NCI-H1930 (cell line): ENCODE results near the gene CHST13.

Experiments
- DNase-seq, 2 experiments: peaks; one replicate each; lab custom pipeline; 2025; lab: John Stamatoyannopoulos, UW

The CHST13 gene

DNA sequence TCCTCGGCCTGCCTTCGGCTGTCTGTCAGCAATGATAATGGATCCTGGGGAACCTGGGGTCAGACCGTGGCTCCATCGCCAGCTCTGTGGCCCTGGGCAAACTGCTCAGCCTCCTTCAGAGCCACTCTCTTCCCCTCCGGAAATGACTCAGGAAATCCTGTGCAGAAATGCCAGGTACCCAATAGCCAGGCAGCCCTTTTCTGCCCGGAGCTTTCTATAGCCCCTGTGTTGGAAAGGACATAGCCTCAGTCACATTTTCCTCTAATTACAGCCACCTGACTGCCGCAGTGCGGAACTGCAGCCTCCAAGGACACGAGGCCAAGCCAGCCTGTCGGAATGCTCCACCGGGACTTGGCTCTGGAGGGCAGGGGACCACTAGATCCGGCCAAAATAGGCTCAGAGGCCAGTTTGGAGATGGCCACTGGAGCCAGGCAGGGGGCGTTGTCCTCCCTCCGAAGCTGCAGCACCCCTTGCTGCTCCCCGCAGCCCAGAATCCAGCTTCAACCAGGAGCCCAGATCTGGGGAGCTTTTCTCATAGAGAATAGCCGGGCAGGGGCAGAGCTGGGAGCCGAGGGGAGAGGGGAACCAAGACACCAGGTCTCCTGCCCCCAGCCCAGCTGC, 36.7 kb upstream of the CHST13 start:
- DNase-seq, result no peak

DNA sequence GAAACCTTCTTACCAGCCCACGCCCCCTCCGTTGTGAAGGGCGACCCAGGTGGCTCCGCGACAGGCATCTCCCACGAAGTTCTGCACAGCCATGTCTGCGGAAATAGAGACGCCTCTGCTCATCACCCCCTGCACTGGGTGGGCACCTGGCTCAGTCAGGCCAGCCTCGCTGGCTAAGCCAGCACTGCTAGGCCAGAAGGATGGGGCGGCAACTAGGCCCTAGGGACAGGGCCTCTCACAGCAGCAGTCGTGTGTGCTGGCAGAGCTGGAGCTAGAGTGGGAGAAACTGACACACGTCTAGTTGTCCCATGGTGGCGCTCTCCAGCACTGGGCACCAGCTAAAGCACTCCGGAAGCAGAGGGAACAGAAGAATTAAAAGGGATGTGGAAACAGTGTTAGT, 35.8 kb upstream of the CHST13 start:
- DNase-seq, result no peak

DNA sequence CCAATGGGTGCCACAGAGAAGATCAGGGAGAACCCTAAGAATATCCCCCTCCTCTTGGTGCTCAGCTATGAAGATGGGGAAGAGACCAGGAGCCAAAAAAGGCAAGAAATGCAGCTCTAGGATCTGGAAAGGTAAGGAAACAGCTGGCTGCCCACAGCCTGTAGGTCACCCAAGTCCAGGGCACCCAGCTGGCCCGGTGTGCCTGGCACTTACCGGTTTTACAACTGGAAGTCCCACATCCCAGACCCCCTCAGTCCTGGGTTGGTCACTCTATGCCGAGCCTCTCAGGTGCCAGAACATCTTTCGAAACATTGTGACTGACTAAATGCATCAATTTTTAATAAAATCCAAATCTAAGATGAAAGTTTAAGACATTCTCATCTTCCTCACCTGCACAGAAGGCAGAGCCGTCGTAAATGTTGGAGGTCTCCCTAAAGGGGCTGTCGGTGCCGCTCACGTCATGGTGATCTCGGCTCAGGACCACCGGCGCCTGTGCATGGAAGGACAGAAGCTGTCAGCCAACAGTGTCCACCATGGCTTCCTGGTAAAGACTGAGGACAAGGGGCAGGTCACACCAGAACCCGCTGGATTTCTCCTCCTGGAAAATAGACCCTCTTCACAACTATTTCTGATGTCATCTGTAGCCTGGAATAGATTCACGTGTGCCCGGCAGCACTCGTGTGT, 34.9 kb upstream of the CHST13 start:
- no peak for DNase-seq

DNA sequence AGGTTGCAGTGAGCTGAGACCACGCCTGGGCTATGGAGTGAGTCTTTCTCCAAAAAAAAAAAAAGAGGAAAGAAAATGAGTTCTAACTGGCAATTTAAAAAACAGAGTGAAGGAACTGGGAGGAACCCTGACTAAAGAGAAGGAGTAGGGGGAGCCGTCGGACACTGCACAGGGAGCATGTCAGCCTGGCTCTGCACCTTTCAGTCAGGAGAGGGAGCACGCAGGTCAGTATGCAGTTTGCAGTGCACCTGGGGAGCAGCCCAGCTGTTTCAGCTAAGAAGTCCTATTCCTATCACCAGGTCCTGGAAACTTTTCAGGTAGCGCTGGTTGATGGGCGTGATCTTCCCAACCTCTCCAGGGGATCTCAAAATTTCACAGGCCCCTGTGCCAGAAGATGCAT, 33.3 kb upstream of the CHST13 start:
- DNase-seq, result no peak

DNA sequence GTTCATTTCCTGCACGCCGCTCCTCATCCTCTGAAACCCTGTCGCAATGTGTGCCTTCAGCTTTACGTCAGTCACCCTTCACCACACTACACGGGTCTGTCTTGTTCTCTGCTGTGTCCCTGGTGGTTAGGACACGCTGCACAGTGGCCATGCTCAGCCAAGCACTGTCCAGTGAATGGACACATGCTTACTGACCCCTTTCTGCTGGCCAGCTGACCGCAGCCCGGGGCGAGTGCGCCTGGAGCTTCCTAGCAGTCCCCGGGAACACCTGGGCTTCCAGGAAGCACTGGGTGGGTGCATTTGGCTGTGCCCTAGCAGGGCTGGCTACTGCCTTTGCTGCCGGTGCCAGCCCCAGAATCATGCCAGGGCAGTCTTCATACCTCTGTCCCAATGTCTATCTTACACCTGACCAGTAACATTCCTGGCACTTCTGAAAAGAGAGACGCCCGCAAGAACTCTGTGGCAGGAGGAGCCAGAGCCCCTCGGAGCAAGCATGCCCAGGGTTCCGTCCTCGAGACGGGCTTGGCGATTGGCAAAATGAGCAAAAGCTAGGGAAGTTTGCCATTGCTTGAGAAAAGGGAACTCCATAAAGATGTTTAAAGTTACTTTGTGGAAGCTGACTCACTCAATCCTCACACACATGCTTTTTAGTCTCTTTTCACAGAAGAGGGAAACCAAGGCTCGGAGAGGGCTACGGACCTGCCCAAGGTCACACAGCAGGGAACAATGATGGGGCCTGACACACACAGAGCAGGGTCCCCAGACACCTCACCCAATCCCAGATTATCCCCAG, 32.5 kb upstream of the CHST13 start:
- no peak for DNase-seq

DNA sequence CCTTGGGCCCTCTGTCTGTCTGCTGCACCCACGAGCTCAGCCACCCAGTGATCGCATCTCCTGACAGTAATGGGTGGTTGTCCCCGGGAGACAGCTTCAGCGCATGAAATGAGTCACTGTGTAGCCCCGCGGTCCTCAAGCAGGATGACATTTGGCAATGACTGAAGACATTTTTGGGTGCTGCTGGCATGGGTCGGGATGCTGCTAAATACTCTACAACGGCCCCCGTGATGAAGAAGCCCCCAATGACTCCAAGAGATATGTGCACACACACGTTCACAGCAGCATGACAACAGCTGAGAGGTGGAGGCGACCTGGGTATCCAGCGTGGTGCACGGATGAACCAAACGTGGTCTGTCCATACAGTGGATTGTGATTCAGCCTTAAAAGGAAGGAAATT, 30.9 kb upstream of the CHST13 start:
- no peak for DNase-seq

DNA sequence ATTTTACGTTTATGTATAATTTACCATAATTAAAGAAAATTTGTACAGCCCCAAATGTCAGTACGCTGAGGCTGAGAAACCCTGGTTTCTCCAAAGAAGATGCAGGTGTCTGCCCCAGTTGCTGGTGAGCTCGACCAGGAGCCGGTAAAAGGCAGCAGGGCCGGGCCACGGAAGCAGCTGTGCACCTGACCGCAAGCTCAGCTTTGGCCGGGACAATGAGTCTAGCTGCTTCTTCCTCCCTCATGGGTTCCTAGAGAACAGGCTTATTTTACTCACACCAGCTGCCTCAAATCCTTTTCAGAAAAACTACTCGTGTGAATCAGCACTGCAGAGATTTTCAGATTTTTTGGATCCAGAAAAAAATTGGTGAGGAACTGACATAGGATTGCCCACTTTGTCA, 30.2 kb upstream of the CHST13 start:
- no peak for DNase-seq

DNA sequence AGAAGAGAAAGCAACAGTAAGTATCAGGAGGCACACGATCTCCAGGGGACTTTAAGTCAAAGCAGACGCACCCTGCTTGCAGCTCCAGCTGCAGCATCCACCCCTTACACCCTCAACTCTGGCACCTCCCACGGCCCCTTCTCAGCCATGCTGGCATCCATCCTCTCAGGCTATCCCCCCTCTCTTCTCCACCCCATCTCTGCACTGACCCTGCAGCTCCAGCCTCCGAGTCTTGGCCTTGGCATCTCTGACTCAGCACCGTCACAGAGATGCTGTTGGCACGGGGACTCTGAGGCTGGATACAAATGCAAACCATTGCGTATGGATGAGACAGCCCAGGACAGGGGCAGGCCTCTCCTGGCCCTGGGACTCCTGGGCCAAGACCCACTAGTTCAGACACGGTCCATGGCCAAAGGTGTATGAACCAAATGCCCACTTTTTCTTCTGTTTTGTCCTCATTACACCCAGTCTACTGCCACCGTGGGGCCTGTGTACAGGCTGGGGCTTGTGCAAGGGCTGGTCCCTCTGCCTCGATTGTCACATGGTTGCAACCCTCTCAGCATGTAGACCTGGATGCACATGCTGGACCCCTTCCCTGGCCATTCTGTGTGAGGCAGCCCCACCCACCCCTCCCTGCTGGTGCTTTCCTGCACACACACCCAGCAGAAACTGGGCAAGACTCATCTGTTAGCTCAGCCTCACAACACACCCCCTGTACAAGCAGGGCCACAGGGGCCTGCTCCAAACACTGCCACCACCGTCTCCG, 29.6 kb upstream of the CHST13 start:
- DNase-seq, result no peak

DNA sequence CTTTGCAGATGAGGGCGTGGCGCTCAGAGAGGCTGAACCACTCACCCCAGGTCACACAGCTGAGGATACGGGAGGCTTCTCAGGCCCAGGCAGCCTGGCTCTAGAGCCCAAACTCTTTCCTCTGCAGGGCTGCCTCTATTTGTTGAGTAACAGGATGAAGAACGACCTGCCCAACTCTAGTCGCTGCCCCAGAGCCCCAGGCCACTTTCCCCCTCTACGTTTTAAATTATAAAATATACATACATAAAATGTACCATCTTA, 29.1 kb upstream of the CHST13 start:
- DNase-seq, result no peak

DNA sequence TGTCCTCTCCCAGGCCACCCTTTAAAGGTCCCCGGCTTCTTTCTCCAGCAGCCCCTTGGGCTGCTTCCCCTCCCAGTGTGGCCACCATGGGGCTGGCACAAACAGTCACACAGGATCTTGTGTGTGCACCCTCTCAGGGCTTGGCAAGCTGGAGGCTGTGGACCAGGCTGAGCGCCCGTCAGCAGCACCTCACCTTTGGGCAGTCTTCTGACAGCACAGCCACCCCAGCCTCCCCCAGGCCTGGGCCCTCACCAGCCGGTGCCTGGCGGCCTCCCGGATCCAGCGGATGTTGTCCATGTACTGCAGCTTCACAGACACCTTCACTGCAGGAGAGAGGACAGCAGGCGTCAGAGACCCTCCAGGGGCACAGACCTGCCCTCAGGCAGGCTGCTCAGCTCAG, 28.2 kb upstream of the CHST13 start:
- DNase-seq, result no peak

DNA sequence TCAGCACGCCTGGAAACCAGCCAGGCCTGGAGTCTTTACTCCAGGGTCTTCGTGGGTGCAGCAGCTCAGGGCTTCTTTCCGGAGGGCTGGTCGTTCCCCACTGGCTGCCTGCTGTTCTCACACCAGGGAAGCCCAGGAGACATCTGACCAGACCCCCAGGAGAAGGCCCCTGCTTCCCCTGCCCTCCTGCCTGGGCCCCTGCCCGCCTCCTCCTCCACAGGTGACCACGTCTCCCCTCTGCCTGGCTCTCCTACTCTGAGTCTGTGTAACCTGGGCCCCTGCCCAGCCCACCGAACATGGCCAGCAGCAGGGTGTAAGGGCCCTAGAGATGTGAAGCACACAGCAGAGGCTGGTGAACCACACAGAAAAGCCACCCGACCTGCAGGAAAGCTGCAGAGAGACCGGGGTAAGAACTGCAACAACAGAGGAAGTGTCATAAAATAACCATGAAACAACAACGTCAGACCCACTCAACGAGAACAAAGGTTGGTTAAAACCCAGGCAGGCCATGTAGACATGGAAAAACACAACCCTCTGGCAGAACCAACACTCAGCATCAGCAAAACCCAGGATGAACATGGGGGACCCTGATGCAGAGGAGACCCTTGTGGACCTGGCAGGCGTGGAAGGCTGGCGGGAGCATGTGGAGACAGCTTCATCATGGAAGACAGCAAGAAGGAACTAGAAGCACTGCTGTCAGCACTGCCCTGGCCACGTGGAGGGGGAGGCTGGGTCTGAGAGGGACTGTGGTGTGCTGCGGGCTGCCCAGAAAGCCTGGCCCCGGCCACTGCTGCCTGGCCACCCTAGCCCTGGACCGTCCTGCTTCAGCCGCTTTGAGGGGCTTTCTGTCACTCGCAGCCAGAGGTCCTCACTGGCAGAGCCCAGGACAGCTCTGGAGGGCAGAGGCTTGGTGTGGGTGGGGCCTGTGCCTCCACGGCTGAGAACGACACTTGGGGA, 26.8 kb upstream of the CHST13 start:
- DNase-seq, result no peak

DNA sequence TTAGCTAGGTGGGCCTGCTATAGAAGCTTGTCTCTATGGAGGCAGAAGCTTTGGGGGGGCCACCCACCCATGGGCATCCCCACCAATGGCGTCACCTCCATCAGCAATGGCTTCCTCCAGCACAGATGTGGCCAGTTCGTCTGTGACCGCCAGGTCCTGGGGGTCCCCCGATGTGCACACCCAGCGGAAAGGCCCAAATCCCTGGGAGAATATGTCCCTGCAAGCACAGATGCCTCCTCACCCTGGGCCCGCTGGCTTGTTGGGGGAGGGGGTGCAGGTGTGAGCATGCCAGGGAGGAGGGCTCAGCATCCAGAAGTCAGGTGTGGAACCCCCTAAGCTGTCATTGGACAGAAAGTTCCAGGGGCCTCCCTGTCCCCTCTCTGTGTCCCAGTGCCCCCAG, 26.0 kb upstream of the CHST13 start:
- DNase-seq, result no peak

DNA sequence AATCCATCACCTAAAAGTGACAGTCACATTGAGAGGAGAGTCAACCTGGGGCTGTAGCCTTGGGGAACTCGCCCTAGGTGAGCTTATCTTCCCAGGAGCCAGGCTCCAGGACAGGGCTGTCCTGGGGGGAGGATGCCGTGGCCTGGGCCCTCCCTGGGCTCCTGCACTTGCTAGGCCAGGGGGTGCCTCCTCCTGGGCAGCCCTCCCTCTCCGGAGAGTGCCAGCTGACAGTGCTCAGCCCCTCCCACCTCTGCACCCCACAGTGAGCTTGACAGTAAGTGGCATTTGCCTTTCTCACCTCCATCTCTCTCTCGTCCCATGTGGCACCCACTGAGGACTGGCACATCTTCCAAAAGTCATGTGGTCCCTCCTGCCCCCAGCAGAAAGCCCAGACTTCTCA, 25.5 kb upstream of the CHST13 start:
- no peak for DNase-seq

DNA sequence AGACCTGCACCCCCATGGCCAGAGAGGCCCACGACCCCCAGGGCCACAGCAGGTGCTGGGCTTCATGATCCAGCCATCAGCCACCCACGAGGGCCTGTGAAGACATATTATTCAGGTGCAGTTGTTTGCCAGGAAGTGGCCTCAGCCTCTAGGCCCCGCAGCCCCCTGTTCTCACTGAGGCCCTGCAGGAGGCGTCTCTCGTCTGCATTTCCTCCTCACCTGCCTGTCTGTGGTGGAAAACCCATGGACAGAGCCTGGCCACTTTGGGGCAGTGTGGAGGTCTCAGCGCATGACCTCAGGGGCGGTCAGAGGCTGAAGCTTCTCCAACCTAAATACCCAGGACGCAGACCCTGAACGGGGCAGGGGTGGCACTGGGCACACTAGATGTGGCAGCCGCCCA, 25.0 kb upstream of the CHST13 start:
- no peak for DNase-seq

DNA sequence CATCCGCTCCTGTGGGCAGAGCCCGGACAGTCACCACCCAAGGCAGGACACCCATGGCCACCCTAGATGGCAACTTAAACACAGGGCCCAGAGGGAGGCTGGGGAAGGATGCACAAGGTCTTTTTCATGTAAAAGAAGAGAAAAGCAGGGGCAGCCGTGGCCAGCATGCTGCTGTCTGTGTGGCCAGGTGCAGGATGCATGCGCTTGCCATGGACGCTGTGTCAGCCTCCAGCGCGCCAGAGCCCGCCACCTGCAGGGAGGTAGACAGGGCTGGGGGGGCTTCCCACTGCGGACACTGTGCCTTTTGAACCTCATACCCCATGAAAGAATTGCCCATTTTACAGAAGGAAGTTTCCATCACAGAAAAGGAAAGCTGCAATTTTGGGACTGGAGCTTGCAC, 24.6 kb upstream of the CHST13 start:
- no peak for DNase-seq

DNA sequence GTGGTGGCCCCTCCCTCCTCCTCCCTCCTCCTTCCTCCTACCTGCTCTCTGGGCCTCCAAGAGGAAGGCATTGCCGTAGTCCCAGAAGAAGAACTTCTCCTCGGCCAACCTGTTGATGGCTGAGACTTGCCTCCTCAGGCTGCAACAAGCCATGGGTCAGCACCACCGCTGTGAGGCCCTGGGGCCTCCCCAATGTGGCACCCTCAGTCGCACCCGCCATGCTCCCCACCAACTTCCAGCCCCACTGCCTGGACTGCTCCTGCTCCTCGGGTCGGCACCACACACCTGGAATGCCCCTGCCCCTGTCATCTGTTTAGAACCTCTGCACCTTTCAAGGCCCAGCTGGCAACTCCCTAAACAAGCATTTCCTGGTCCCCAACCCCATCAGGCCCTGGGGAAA, 23.9 kb upstream of the CHST13 start:
- no peak for DNase-seq

DNA sequence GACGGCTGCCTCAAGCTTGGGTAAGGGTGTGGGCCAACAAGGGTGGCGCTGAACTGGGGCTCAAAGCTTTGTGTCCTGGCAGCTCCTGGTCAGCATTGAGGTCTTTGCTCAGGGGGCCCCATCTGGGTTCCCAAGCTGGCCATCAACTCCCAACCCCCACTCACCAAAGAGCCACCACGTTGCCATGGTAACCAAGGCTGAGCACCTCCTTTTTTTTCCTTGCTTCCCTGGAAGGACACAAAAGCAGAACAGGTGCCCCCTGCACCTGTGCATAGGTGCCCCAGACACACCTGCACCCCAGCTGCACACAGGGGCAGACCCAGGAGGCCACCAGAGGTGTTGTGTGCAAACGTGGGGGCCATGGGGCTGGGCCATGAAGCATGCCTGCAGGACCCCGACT, 22.9 kb upstream of the CHST13 start:
- no peak for DNase-seq

DNA sequence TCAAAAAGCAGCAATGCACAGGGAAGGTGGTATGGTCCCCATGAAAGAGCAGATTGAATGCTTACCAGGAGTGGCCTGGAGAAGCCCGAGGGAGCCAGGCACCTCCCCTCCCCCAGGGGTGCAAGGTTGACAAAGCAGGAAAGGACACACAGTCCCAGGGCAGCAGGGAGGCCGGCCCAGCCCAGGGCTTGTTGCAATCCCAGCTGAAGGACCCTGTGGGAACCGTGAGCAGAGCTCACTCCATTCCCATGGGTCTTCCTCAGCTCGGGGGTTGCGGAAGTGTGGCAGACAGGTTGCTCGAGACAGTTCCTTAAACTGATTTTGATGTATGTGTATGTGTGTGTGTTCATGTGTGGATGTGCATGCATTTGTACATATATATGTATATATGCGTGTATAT, 22.2 kb upstream of the CHST13 start:
- no peak for DNase-seq

DNA sequence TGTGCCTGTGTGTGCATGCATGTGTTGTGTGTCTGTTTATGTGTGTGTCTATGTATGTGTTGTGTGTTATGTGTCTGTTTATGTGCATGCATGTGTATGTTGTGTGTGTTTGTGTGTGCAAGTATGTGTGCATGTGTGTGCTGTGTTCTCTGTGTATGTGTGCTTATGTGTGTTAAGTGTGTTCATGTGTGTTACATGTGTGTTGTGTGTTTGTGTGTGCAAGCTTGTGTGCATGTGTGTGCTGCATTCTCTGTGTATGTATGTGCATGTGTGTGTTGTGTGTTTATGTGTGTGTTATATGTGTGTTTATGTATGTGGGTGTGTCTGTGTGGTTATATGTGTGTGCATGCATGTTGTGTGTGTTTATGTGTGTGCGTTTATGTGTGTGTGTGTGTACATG, 21.3 kb upstream of the CHST13 start:
- DNase-seq, result no peak

DNA sequence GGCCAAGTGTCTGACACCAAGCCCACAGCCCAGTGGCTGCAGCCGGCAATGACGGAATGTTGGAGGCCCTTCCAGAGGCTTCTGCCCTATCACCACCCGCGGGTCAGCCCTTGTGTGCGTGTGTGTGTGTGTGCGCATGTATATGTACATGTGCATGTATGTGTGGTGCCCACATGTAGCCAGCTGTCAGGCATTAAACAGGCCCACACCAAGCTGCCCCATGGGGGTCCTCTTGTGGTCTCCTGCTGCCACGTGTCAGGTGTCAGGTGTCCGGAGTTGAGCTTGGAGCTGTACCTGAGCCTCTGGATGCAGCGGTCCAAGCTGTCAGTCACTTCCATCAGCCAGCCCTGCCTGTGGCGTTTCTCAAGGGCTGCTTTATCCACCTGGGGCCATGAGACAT, 20.3 kb upstream of the CHST13 start:
- no peak for DNase-seq

DNA sequence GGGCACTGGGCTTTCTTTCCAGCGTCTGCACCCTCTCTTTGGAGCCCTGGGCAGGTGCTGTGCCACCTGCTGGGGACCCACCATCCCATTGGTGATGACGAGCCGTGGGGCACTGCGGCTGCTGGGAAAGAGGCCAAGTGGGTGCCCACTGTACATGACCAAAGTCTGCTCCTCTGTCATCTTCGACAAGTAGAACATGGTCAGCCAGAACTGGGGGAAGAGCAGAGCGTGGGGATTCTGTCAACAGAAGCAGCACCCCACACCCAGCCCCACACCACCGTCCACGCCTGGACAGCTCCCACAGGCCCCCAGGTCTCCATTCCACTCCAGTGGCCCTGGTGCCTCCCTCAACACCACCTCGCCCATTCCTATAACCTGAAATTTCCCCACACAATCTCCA, 16.1 kb upstream of the CHST13 start:
- no peak for DNase-seq

DNA sequence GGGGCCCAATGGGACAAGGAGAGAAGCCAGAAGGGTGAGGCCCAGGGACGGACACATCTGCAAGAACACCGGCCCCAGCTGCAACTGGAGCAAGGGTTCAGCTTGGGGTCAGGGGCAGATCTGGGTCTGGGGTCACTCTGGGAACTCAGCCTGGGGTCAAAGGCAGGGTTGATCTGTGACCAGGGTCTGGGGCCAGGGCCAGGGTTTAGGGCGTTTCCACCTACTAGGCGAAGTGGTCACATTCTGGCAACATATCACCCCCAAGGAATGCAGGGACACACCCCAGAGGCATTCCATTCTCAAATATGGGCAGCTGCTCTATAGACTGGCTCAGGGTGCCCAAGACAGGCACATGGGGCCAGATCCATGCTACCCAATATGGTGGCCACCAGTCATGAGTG, 15.4 kb upstream of the CHST13 start:
- no peak for DNase-seq
